PC-3 (cell line): ENCODE data around the gene LRRC56. TPM values are rescaled to one million over a fixed set of nuclear protein-coding genes. Genes with fewer than 3 reads are reported as not detected.

ENCODE experiments used
- ATAC-seq: fragments of 200-7000 bp; cut with Tn5 transposase; 2 replicates; pipeline ENCODE4 v1.9.1; 2020; ENCODE audit warnings: mild to moderate bottlenecking, moderate library complexity
- BruUV-seq: library from RNA; stranded (reverse); fragments of 400-500 nt; replicated peaks from 2 replicates; lab custom pipeline; 2021; lab: Mats Ljungman, UMichigan
- CTCF ChIA-PET: fragments of 300-600 bp; sonication (Branson Sonifier 250); formaldehyde crosslinking; loops from one replicate; lab custom pipeline; 2022; ENCODE audit warnings: antibody characterized with exemption; lab: Charles Lee
- POLR2A ChIA-PET: fragments of 300-600 bp; sonication (Branson Sonifier 250); formaldehyde crosslinking; loops from one replicate; lab custom pipeline; 2022; ENCODE audit warnings: antibody characterized with exemption; ENCODE audit not compliant: unreplicated experiment; lab: Charles Lee
- DNase-seq: peaks from one replicate; pipeline ENCODE4 v3.0.0-alpha.2; 2015
- H2AFZ ChIP-seq: fragments of 300-600 bp; sonication (generic); 2 replicates; pipeline ENCODE4 v1.6.0; 2016; ENCODE audit warnings: antibody characterized with exemption, low read length
- H3F3A ChIP-seq: fragments of 300-600 bp; sonication (generic); one replicate; pipeline ENCODE4 v1.6.0; 2017; ENCODE audit warnings: antibody characterized with exemption, low read length, control low read depth, mild to moderate bottlenecking; ENCODE audit not compliant: unreplicated experiment
- H3K27ac ChIP-seq: fragments of 300-600 bp; sonication (generic); 2 replicates; pipeline ENCODE4 v1.5.1; 2016; ENCODE audit warnings: mild to moderate bottlenecking, low read length
- H3K27me3 ChIP-seq: fragments of 300-600 bp; sonication (generic); 2 replicates; pipeline ENCODE4 v1.6.1; 2016; ENCODE audit warnings: low read length, mixed read lengths
- H3K36me3 ChIP-seq: fragments of 300-600 bp; sonication (generic); 2 replicates; pipeline ENCODE4 v1.6.1; 2016; ENCODE audit warnings: low read depth, mixed run types, low read length, mixed read lengths
- H3K4me1 ChIP-seq: fragments of 300-600 bp; sonication (generic); 2 replicates; pipeline ENCODE4 v1.5.1; 2016; ENCODE audit warnings: low read length; ENCODE audit not compliant: insufficient read depth
- H3K4me2 ChIP-seq: fragments of 300-600 bp; sonication (generic); 2 replicates; pipeline ENCODE4 v1.6.0; 2016; ENCODE audit warnings: low read length
- H3K4me3 ChIP-seq: fragments of 300-600 bp; sonication (generic); 2 replicates; pipeline ENCODE4 v1.5.1; 2016; ENCODE audit warnings: mild to moderate bottlenecking, low read length, mixed read lengths
- H3K79me2 ChIP-seq: fragments of 300-600 bp; sonication (generic); 2 replicates; pipeline ENCODE4 v1.6.1; 2017; ENCODE audit warnings: low read length, mixed read lengths
- H3K9ac ChIP-seq: fragments of 300-600 bp; sonication (generic); 2 replicates; pipeline ENCODE4 v1.6.0; 2016; ENCODE audit warnings: mild to moderate bottlenecking, low read length
- H3K9me2 ChIP-seq: fragments of 300-600 bp; sonication (generic); replicated peaks from 2 replicates; pipeline ENCODE4 v1.6.1; 2016; ENCODE audit warnings: mixed run types, low read length, mixed read lengths
- H3K9me3 ChIP-seq: fragments of 300-600 bp; sonication (generic); 2 replicates; pipeline ENCODE4 v1.6.1; 2016; ENCODE audit warnings: low read length, mixed read lengths
- H4K20me1 ChIP-seq: fragments of 300-600 bp; sonication (generic); 2 replicates; pipeline ENCODE4 v1.6.1; 2016; ENCODE audit warnings: low read length, mixed read lengths
- CTCF ChIP-seq: fragments of 300-600 bp; sonication (generic); conservative IDR thresholded peaks from 2 replicates; pipeline ENCODE4 v1.5.1; 2017; ENCODE audit warnings: antibody characterized with exemption, low read depth, mild to moderate bottlenecking, low read length
- EZH2 ChIP-seq: fragments of 300-600 bp; sonication (generic); IDR thresholded peaks from one replicate; pipeline ENCODE4 v1.6.1; 2017; ENCODE audit warnings: antibody characterized with exemption, mild to moderate bottlenecking, low read length; ENCODE audit not compliant: unreplicated experiment
- EZH2phosphoT487 ChIP-seq: fragments of 300-600 bp; sonication (generic); IDR thresholded peaks from 2 replicates; pipeline ENCODE4 v1.6.1; 2018; ENCODE audit warnings: mild to moderate bottlenecking, antibody characterized with exemption, low read length, borderline replicate concordance
- intact Hi-C: fragments of 100-400 bp; cut with micrococcal nuclease; formaldehyde crosslinking; loops from 2 replicates; pipeline ENCODE4 v1.9.0; 2023
- total RNA-seq: library from RNA; depleted of rRNA; stranded (reverse); fragments of >200 nt; gene quantifications from 2 replicates; pipeline ENCODE4 v1.2.3, GENCODE V29; 2014

Gene LRRC56
- total RNA-seq, 1 experiment from 2014 or later, result 1.5 TPM

DNA sequence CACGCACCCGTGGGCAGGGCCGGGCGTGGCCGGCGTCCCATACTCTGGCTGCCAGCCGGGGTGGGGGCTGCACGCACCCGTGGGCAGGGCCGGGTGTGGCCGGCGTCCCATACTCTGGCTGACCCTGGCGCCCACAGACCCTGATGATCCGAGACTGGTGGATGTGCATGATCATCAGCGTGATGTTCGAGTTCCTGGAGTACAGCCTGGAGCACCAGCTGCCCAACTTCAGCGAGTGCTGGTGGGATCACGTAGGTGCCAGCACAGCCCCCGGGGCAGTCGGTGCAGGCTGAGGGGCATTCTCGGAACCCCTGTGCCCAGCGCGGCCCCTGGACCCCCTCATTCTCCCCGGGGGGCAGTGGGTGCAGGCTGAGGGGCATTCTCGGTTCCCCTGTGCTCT lies 49.3 kb upstream of the LRRC56 start:
- Histone ChIP-seq H4K20me1 (no peaks in the 10 kb centered on the region), H3K4me3 (no peak overlapping the region), H3K27me3 (no peaks in the 10 kb centered on the region), H3K79me2 (no peaks in the 10 kb centered on the region), H3K9me3 (no peaks in the 10 kb centered on the region), H3F3A (no peaks in the 10 kb centered on the region), H3K4me2 (no peak overlapping the region), H3K36me3 (no peaks in the 10 kb centered on the region), H3K4me1 (no peaks in the 10 kb centered on the region), H2AFZ (no peak overlapping the region), H3K27ac (no peak overlapping the region), H3K9me2 (no peaks in the 10 kb centered on the region), H3K9ac (no peak overlapping the region)
- intact Hi-C loops, result no loop called here
- CTCF ChIA-PET, result no interaction called here
- no peak for ATAC-seq
- POLR2A ChIA-PET, result no interaction called here
- no peak for DNase-seq
- TF ChIP-seq EZH2 (no peak), CTCF (no peak), EZH2phosphoT487 (no peak)
- BruUV-seq, result no TSS peak

DNA sequence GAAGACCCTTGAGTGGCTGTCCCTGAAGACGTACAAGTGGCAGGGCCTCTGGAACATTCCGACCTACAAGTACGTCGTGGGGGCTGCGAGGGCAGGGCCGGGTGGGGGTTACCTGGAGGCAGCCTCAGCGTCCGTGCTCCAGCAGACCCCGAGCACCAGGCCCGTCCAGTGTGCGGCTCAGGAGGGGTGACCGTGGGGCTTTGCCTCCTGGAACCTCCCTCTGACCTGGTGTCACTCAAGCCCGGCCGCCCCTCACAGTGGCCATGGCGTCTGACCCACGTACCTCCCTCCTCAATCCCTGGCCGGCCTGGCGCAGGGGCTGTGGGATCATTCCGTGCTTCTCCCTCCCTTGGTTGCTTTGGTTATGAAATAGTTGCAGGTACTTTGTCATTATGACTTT lies 48.7 kb upstream of the LRRC56 start:
- H3K4me3 ChIP-seq, result no peak overlapping the region
- H3F3A ChIP-seq, result no peaks in the 10 kb centered on the region
- H3K27me3 ChIP-seq, result no peaks in the 10 kb centered on the region
- CTCF ChIA-PET, result no interaction called here
- intact Hi-C loops, result no loop called here
- H4K20me1 ChIP-seq, result no peaks in the 10 kb centered on the region
- H3K27ac ChIP-seq, result no peak overlapping the region
- H3K9me3 ChIP-seq, result no peaks in the 10 kb centered on the region
- no peaks in the 10 kb centered on the region for H3K9me2 ChIP-seq
- no peaks in the 10 kb centered on the region for H3K79me2 ChIP-seq
- ATAC-seq (no peak), DNase-seq (no peak)
- BruUV-seq, result no TSS peak
- POLR2A ChIA-PET, result no interaction called here
- no peaks in the 10 kb centered on the region for H3K36me3 ChIP-seq
- no peak for TF ChIP-seq EZH2
- no peak for TF ChIP-seq CTCF
- TF ChIP-seq EZH2phosphoT487, result no peak
- H3K9ac ChIP-seq, result no peak overlapping the region
- no peak overlapping the region for H3K4me2 ChIP-seq
- no peak overlapping the region for H2AFZ ChIP-seq
- H3K4me1 ChIP-seq, result no peaks in the 10 kb centered on the region

DNA sequence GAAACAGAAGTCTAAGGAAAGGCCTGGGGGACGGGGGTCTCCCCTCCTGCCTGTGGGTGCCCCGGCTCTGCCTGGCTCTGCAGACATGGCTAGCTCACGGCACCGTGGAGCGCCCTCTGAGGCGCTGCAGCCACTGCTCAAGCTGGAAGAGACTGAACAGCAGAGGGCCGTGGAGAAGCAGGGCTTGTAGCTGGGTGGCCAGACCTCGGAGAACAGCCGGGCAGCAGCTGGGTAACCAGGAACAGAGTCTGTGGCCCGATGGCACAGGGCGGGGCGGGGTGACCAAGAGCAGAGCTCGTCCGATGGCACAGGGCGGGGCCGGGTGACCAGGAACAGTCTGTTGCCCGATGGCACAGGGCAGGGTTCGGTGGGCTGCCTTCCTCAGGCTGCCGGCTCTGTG lies 48.3 kb upstream of the LRRC56 start:
- H3K4me3 ChIP-seq, result no peak overlapping the region
- CTCF ChIA-PET, result no interaction called here
- DNase-seq, result no peak
- no peaks in the 10 kb centered on the region for H4K20me1 ChIP-seq
- BruUV-seq, result no TSS peak
- H3K4me1 ChIP-seq, result no peaks in the 10 kb centered on the region
- no peak overlapping the region for H2AFZ ChIP-seq
- intact Hi-C loops, result no loop called here
- no peaks in the 10 kb centered on the region for H3K27me3 ChIP-seq
- no peaks in the 10 kb centered on the region for H3K79me2 ChIP-seq
- POLR2A ChIA-PET, result no interaction called here
- no peak for TF ChIP-seq CTCF
- no peak for TF ChIP-seq EZH2
- TF ChIP-seq EZH2phosphoT487, result no peak
- no peak overlapping the region for H3K4me2 ChIP-seq
- no peaks in the 10 kb centered on the region for H3K9me3 ChIP-seq
- H3F3A ChIP-seq, result no peaks in the 10 kb centered on the region
- no peak for ATAC-seq
- no peaks in the 10 kb centered on the region for H3K36me3 ChIP-seq
- no peak overlapping the region for H3K9ac ChIP-seq
- no peaks in the 10 kb centered on the region for H3K9me2 ChIP-seq
- no peak overlapping the region for H3K27ac ChIP-seq
